Keratinocyte (primary cell): ENCODE results near the gene STEAP1B.

Experiments
- CTCF ChIP-seq, 3 experiments: IDR thresholded peaks in 1 of 3; conservative IDR thresholded peaks in 1 of 3; optimal IDR thresholded peaks in 1 of 3; 2 replicates in 2 of 3; 3 replicates in 1 of 3; pipeline versions ENCODE3 to v1.5.1; 2011; ENCODE audit warnings: low read length in 3 of 3, mild to moderate bottlenecking in 3 of 3, moderate library complexity in 2 of 3, control low read depth in 1 of 3, inconsistent platforms in 1 of 3; ENCODE audit not compliant: insufficient read depth in 2 of 3; ENCODE audit errors: extremely low read depth in 1 of 3
- EZH2 ChIP-seq: IDR thresholded peaks from one replicate; pipeline ENCODE4 v1.6.1; 2012; ENCODE audit warnings: inconsistent platforms, mild to moderate bottlenecking, low read length, moderate library complexity

GRCh38 chr7:22549051-22549450 is 49.1 kb upstream of the STEAP1B start:
- TF ChIP-seq CTCF (optimal IDR thresholded peaks at IDR 0.05 in 1 of 3, IDR thresholded peaks at IDR 0.05 in 1 of 3, conservative IDR thresholded peaks at IDR 0.05 in 1 of 3; ENCODE audit: extremely low read depth in 1 of 3, insufficient read depth in 2 of 3, low read length in 3 of 3), result no peak
- no peak for TF ChIP-seq EZH2
